Ectodermal cell (in vitro differentiated cells): ENCODE measurements around the gene C11orf42.

Source experiments
- H3K27ac ChIP-seq: 2 replicates; pipeline ENCODE4 v1.7.0; 2013; ENCODE audit warnings: mild to moderate bottlenecking, low read depth, low read length; ENCODE audit not compliant: insufficient read depth, poor library complexity, severe bottlenecking
- H3K27me3 ChIP-seq: 2 replicates; pipeline ENCODE4 v1.7.0; 2013; ENCODE audit warnings: mild to moderate bottlenecking, low read length; ENCODE audit not compliant: insufficient read depth, control insufficient read depth, poor library complexity, severe bottlenecking
- H3K36me3 ChIP-seq: one replicate; pipeline ENCODE4 v1.7.0; 2013; ENCODE audit warnings: low read length; ENCODE audit not compliant: control insufficient read depth, insufficient read depth
- H3K4me1 ChIP-seq: one replicate; pipeline ENCODE4 v1.7.0; 2013; ENCODE audit warnings: low read length; ENCODE audit not compliant: control insufficient read depth, insufficient read depth
- H3K4me3 ChIP-seq: 2 replicates; pipeline ENCODE4 v1.7.0; 2013; ENCODE audit warnings: low read depth, low read length, control low read depth; ENCODE audit not compliant: insufficient read depth
- H3K9me3 ChIP-seq: 2 replicates; pipeline ENCODE4 v1.7.0; 2013; ENCODE audit warnings: mild to moderate bottlenecking, low read length, moderate library complexity; ENCODE audit not compliant: control insufficient read depth
- WGBS, 2 experiments: methylation state at CpG; one replicate each; pipeline ENCODE4 v1.1.7; 2013; ENCODE audit warnings: missing lambda C conversion rate in 2 of 2; 5-methylcytosine and 5-hydroxymethylcytosine counted together

The C11orf42 gene

GRCh38 chr11:6249770-6250555 lies 44.6 kb downstream of the C11orf42 start:
- Histone ChIP-seq H3K36me3 (no peaks in the 10 kb centered on the region), H3K27me3 (no peaks in the 10 kb centered on the region), H3K4me1 (peaks cover 7% of the 10 kb centered on the region), H3K4me3 (no peak overlapping the region), H3K27ac (no peak overlapping the region), H3K9me3 (no peaks in the 10 kb centered on the region)
- WGBS, 2 experiments: 90 to 91% methylated on average over 3 of the region's 3 CpGs

- no peak overlapping the region for H3K27ac ChIP-seq
- no peaks in the 10 kb centered on the region for H3K36me3 ChIP-seq
- H3K4me1 ChIP-seq: peaks cover 7% of the 10 kb centered on the region
- H3K9me3 ChIP-seq: no peaks in the 10 kb centered on the region
- peaks cover 8% of the 10 kb centered on the region for H3K27me3 ChIP-seq
- WGBS, 2 experiments: 35 to 48% methylated on average over 6 of the region's 6 CpGs
- H3K4me3 ChIP-seq: no peak overlapping the region
These were observed 45.9 kb downstream of the C11orf42 start for GRCh38 chr11:6251120-6251733.

- WGBS, 2 experiments: 87 to 88% methylated on average over 6 of the region's 6 CpGs
- Histone ChIP-seq H3K27ac (no peak overlapping the region), H3K4me3 (no peak overlapping the region)
These were observed 46.7 kb downstream of the C11orf42 start for GRCh38 chr11:6251990-6252473.

GRCh38 chr11:6253197-6253596 lies 47.8 kb downstream of the C11orf42 start:
- Histone ChIP-seq H3K36me3 (no peaks in the 10 kb centered on the region), H3K4me1 (peaks cover 9% of the 10 kb centered on the region), H3K4me3 (no peak overlapping the region), H3K9me3 (no peaks in the 10 kb centered on the region), H3K27ac (no peak overlapping the region), H3K27me3 (peaks cover 25% of the 10 kb centered on the region)
- 83 to 100% methylated on average over 1 of the region's 1 CpG for WGBS, 2 experiments

More at GRCh38 chr11:6251990-6252473, 46.7 kb downstream of the C11orf42 start:
- H3K27me3 ChIP-seq: peaks cover 14% of the 10 kb centered on the region
- H3K4me1 ChIP-seq: peaks cover 7% of the 10 kb centered on the region
- H3K36me3 ChIP-seq: no peaks in the 10 kb centered on the region
- H3K9me3 ChIP-seq: no peaks in the 10 kb centered on the region

- no peaks in the 10 kb centered on the region for H3K9me3 ChIP-seq
- no peak overlapping the region for H3K27ac ChIP-seq
- peaks cover 61% of the 10 kb centered on the region for H3K27me3 ChIP-seq
- H3K4me3 ChIP-seq: no peak overlapping the region
- no peaks in the 10 kb centered on the region for H3K36me3 ChIP-seq
- WGBS, 2 experiments: 64 to 76% methylated on average over 3 of the region's 3 CpGs
- peaks cover 14% of the 10 kb centered on the region for H3K4me1 ChIP-seq
These were observed 52.8 kb downstream of the C11orf42 start for GRCh38 chr11:6258141-6258540.

GRCh38 chr11:6258571-6259081 lies 53.3 kb downstream of the C11orf42 start:
- Histone ChIP-seq H3K27ac (no peak overlapping the region), H3K4me3 (peak overlapping the region; percentile 32), H3K27me3 (peaks cover 61% of the 10 kb centered on the region), H3K9me3 (no peaks in the 10 kb centered on the region), H3K36me3 (no peaks in the 10 kb centered on the region), H3K4me1 (peaks cover 14% of the 10 kb centered on the region)
- 10 to 11% methylated on average over 16 of the region's 16 CpGs for WGBS, 2 experiments

GRCh38 chr11:6260207-6260726 lies 54.9 kb downstream of the C11orf42 start:
- Histone ChIP-seq H3K4me1 (peaks cover 14% of the 10 kb centered on the region), H3K27ac (no peak overlapping the region), H3K9me3 (no peaks in the 10 kb centered on the region), H3K4me3 (peak overlapping the region; percentile 32), H3K36me3 (no peaks in the 10 kb centered on the region), H3K27me3 (peaks cover 61% of the 10 kb centered on the region)
- 53 to 63% methylated on average over 4 to 5 of the region's 5 CpGs for WGBS, 2 experiments
